GM10266 (cell line): Measurements from ENCODE around the gene PLEKHA8.

ENCODE experiments used
- DNase-seq: peaks from one replicate; pipeline ENCODE4 v3.0.0; 2012; ENCODE audit errors: extremely low spot score
- TF ChIP-seq, protein P1 (sequence below): IDR thresholded peaks from 2 replicates; pipeline ENCODE4 v1.5.1; 2012; ENCODE audit warnings: mild to moderate bottlenecking, low read depth; ENCODE audit not compliant: control insufficient read depth, insufficient read depth; ENCODE audit errors: missing control alignments

The PLEKHA8 gene

DNA sequence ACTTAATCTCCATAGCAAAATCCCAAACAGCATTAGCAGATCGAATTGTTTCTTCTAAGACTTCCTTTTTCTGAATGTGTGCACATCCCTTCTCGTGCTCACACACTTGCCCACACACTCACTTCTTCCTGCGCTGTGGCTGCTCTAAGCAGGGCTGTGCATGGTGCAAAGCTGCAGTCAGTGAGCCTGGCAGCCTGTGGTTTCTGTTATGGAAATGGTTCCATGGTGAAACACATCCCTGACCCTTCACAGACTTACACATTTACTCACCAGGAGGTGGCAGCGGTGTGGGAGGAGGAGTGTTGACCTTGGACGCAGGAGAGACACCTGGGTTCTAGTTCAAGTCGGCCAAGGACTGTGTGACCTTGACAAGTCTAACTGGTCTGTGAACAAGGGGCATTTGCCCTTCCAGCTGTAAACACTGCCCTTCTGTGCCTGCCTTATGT is 131.5 kb downstream of the PLEKHA8 start:
- TF ChIP-seq, protein P1, sequence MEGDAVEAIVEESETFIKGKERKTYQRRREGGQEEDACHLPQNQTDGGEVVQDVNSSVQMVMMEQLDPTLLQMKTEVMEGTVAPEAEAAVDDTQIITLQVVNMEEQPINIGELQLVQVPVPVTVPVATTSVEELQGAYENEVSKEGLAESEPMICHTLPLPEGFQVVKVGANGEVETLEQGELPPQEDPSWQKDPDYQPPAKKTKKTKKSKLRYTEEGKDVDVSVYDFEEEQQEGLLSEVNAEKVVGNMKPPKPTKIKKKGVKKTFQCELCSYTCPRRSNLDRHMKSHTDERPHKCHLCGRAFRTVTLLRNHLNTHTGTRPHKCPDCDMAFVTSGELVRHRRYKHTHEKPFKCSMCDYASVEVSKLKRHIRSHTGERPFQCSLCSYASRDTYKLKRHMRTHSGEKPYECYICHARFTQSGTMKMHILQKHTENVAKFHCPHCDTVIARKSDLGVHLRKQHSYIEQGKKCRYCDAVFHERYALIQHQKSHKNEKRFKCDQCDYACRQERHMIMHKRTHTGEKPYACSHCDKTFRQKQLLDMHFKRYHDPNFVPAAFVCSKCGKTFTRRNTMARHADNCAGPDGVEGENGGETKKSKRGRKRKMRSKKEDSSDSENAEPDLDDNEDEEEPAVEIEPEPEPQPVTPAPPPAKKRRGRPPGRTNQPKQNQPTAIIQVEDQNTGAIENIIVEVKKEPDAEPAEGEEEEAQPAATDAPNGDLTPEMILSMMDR: peak; percentile 9
- no peak for DNase-seq

DNA sequence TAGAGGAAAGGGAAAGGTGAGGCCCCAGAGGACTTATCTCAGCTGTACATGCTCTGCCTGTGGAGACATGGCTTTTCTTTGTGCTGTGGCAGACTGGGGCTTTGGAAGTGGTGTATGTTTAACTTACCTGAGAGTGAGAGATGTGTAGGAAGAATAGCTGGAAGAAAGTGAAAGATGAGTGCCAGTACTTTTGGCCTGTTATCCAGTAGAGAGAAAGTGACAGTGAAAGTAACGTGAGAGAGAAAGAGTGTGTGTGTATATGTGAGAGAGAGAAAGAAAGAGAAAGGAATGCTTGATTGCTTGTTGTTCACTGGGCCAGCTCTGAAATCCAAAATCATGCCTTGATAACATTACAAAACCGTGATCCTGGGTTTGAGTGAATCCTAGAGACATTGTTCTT is 132.1 kb downstream of the PLEKHA8 start:
- TF ChIP-seq, protein P1: no peak
- DNase-seq: no peak

DNA sequence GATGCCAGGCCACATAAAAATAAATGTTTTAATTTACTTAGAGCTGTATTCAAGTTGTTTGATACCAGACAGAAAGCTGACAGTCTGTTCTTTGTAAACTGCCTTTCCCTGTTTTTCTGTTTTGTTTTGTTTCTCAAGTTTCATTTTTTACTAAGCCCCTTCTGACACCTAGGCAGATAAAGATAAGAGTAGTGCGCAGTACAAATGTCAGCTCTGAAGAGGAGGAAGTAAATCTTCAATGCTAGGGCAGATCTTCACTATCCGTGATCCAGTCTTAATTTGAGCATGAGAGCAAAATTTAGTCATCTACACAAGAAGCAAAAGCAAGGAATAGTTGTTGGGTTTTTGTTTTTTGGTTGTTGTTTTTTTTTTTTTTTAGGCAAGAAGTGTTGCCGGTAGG is 133.9 kb downstream of the PLEKHA8 start:
- TF ChIP-seq, protein P1: no peak

DNA sequence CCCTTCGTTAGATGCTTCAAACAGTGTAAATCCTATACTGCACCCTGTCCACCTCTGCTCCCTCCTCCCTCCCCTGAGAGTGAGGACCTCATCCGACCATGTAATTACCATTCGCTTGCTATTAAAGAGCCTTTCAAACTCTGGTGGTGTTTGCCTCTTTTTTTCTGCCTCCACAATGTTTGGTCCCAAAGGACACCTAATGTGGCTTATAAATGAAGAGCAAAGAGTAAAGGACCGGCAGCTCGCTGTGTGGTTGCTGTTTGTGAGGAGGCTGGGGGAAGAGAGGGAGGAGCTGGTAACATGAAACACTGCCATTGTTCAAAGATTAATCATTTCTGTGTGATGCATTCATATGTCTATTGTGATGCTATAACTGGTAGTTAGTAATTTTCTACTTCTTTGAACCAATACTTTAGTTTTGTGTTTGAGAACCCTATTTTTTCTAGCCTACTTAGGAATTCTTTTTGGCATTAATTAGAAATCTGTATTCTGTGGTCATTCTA is 134.5 kb downstream of the PLEKHA8 start:
- TF ChIP-seq, protein P1: no peak
- no peak for DNase-seq

More for the DNA sequence above, 133.9 kb downstream of the PLEKHA8 start:
- no peak for DNase-seq

DNA sequence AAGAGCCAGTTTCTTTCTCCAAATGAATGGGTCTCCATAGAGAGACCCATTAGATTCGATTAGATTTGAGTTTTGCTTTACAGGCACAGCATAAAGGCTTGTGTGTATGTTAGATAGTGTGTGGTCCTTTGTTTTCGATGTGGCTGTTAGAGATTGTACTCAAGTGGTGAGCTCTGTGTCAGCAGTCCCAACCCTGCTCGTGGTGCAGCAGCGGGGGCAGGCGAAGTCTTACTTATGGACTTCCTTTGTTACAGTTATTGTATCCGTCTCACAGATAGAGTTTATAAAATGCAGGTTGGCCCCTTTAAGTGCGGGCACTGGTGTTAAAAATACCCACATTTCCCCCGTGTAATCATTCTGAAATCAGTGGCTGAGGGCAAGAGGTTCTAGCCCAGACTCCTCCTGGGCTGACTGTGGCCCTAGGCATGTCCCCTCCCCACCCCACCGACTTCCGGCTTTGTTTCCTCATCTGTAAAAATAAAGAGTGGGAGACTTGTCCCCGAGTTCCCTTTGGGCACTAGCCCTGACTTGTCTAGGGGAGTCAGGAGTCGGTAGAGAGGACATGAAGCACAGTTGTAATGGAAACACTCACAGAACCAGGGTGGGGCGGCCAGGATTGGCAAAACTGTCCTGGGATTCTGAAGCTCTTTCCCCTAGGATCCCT is 135.2 kb downstream of the PLEKHA8 start:
- peak; percentile 33 for DNase-seq
- TF ChIP-seq, protein P1: no peak

DNA sequence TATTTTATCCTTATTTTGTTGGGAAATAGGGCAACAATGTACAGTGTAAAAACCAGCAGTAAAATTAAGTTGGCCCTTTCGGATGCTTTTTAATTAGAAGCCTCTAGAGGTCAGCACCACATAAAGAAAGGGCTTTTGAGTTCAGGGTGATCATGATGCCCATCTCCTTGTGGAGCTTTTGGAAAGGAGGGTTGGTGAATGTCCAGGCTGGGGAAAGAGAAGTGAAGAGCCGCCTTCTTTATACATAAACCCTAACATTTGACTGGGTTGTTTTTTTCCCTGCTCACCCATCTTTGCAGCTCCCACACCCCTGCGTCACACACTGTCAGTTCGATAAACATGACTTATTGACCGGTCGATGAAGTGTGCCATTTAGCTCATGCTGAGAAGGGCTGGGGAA is 136.4 kb downstream of the PLEKHA8 start:
- TF ChIP-seq, protein P1: peak; percentile 55

DNA sequence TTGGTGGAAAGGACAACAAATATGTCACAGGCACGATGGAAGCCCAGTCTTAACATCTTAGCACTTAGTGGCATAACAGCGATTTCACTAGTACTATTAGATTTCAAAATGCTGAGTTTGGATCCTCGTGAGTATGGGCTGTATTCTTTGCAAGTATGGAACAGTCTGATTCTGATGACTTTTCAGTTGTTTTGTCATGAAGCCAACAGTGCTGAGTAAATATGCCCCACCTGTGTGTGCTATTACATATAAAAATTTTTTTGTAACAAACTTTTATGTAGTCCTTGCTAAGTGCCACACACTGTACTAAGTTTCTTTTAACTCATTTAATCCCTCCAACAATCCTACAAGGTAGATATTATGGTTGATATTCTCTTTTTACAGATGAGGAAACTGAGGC is 137.4 kb downstream of the PLEKHA8 start:
- DNase-seq: no peak
- TF ChIP-seq, protein P1: no peak

More for the DNA sequence above, 136.4 kb downstream of the PLEKHA8 start:
- peak; percentile 55 for DNase-seq
